ENCODE results near the gene PAK3. TPM values are rescaled to one million over a fixed set of nuclear protein-coding genes. Genes with fewer than 3 reads are reported as not detected.

PAK3 gene
- total RNA-seq = 0.05 TPM in 1 of 2 replicates, not detected in the other

DNA sequence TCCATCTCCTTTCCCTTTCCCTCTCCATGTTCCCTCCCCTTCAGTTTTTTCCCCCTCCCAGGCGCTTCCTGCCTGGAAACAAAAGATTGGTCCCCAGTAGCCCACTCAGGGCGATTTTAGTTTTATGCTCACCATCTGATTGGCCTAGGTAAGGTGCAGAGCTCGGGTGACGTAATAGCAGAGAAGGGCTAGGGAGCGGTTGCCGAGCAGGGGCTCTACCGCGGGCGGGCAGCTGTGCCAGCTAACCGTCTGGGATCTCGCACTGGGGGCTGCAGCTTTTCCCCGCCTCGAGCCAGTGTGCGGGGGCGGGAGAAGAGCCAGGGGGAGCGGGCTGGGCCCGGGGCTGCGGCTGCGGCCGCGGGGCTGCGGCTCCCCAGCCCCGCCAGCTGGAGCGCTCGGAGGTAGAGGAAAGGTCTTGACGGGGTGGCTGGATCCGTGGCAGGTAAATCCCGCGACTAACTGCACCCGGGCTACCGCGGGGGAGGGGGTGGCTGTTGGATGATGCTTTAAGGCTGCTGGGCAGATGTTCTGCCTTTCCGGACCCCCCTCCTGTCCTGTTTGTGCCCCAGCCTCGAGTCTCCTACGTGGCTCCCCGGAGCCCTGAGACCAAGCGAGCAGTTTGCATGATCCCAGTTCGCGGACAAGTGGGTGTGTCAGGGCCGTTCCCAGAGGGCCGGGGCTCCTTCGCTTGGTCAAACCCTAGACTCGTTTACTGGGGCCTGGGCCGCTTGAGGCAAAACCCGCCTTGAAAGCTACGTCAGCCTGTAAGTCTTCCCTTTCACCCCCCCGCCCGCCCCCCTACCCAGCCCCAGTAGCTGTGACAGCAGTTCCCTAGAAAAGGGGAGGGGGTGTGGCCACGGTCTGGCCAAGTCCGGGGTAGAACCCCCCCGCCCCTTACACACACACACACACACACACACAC lies at the start of gene PAK3:
Gene PAK3 (plus strand): TSS at position 218 of the 922 bp plus-strand sequence. CDS start 26,913 bp downstream, outside the sequence.
- Mint-ChIP-seq H3K27me3 (peaks cover 9% of the 10 kb centered on the region), H3K36me3 (ENCODE audit: low read depth) (no peaks in the 10 kb centered on the region), H3K9me3 (no peaks in the 10 kb centered on the region), H3K27ac (no peak within 1 kb of the TSS), H3K4me3 (peak within 1 kb of the TSS; percentile 79), H3K4me1 (peaks cover 18% of the 10 kb centered on the region)
- ATAC-seq (ENCODE audit: low read depth) (peak; percentile 62), DNase-seq (no peak)
- intact Hi-C loops (cut with micrococcal nuclease) = loop anchor here (5.0 kb wide), 1 partner anchor 351 kb away; no protein-coding TSS in a partner anchor
- TF ChIP-seq, protein P1, sequence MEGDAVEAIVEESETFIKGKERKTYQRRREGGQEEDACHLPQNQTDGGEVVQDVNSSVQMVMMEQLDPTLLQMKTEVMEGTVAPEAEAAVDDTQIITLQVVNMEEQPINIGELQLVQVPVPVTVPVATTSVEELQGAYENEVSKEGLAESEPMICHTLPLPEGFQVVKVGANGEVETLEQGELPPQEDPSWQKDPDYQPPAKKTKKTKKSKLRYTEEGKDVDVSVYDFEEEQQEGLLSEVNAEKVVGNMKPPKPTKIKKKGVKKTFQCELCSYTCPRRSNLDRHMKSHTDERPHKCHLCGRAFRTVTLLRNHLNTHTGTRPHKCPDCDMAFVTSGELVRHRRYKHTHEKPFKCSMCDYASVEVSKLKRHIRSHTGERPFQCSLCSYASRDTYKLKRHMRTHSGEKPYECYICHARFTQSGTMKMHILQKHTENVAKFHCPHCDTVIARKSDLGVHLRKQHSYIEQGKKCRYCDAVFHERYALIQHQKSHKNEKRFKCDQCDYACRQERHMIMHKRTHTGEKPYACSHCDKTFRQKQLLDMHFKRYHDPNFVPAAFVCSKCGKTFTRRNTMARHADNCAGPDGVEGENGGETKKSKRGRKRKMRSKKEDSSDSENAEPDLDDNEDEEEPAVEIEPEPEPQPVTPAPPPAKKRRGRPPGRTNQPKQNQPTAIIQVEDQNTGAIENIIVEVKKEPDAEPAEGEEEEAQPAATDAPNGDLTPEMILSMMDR (IDR thresholded peaks at IDR 0.05) = no peak
- ChIA-PET CTCF (no interaction called here), POLR2A (no interaction called here)

DNA sequence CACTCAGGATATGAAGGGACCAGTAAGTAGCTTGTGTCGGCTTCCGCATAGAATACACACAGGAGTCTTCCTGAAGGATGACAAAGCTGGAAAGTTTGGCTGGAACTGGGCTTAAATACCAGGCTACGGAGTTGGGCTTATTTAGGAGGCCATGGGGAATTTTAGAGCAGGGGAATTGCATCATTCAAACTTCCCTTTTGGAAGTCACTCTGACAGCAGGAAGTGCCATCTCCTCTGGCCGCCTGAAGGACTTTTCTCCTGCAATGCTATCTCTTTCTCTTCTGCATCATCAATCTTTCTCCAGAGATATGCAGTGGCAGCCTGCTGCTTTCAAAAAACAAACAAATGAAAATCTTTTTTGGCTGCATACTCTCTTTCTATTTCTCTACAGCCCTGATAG lies 48.4 kb upstream of the PAK3 start:
- intact Hi-C loops (cut with micrococcal nuclease) = no loop called here
- no peak overlapping the region for H3K4me3 Mint-ChIP-seq
- ChIA-PET POLR2A (no interaction called here), CTCF (no interaction called here)
- H3K36me3 Mint-ChIP-seq (ENCODE audit: low read depth) = no peaks in the 10 kb centered on the region
- no peaks in the 10 kb centered on the region for H3K4me1 Mint-ChIP-seq
- ATAC-seq (ENCODE audit: low read depth) = no peak
- H3K27me3 Mint-ChIP-seq = no peaks in the 10 kb centered on the region
- no peak overlapping the region for H3K27ac Mint-ChIP-seq
- TF ChIP-seq, protein P1 (IDR thresholded peaks at IDR 0.05) = no peak
- H3K9me3 Mint-ChIP-seq = no peaks in the 10 kb centered on the region
- no peak for DNase-seq

DNA sequence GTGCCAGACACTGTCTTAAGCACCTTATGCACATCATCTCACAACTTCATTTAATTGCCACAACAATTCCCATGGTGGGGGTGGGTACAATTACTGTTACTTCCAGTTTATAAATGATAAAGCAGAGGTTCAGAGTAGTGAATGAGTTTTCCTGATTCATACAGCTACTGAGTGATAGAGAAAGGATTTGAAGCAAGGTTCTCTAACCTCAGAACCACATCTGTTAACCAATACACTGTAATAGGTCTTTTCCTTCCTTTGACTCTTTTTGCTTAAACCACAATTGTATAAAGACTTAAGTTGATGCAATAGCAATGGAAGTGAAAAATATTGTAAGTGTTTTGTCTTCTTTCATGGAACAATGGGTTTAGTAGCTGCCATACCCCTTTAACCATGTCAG lies 43.5 kb upstream of the PAK3 start:
- H3K4me3 Mint-ChIP-seq = no peak overlapping the region
- ATAC-seq (ENCODE audit: low read depth) (no peak), DNase-seq (no peak)
- TF ChIP-seq, protein P1 (IDR thresholded peaks at IDR 0.05) = no peak
- no peak overlapping the region for H3K27ac Mint-ChIP-seq
- ChIA-PET POLR2A (no interaction called here), CTCF (no interaction called here)
- H3K4me1 Mint-ChIP-seq = no peaks in the 10 kb centered on the region
- H3K27me3 Mint-ChIP-seq = no peaks in the 10 kb centered on the region
- no peaks in the 10 kb centered on the region for H3K9me3 Mint-ChIP-seq
- intact Hi-C loops (cut with micrococcal nuclease) = no loop called here
- no peaks in the 10 kb centered on the region for H3K36me3 Mint-ChIP-seq (ENCODE audit: low read depth)

DNA sequence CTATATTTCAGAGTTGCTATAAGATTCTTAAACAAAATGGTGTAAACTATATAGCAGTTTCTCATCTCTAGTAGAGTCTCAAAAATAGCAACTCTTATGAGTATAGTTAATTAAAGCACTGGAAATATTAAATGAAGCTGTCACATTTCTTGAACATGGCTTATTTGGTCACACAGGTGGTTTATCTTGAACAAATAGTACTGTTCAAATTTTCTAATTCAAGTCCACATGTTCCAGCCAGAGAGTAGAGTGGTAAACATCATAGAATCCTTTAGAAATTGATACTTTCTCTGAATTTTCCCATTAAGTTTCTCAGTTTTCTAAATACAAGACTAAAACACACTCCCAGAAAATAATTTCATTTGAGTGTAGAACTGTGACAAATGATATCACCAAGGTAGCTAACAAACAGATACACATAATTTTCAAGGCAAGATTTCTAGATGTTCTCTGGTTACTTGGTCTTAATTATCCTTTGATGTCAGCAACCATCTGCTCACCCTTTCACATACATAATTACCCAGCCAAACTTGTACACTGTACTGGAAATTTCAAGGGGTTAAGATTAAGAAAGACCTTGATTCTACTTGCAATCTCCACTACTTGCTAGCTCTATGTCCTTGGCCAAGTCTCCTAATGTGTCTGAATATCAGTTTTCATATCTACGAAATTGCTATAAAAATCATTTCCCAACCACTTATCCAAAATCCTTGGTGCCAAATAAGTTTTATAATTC lies 24.3 kb upstream of the PAK3 start:
- no peak for ATAC-seq (ENCODE audit: low read depth)
- Mint-ChIP-seq H3K27me3 (no peaks in the 10 kb centered on the region), H3K4me3 (no peak overlapping the region), H3K9me3 (no peaks in the 10 kb centered on the region), H3K4me1 (no peaks in the 10 kb centered on the region), H3K27ac (no peak overlapping the region), H3K36me3 (ENCODE audit: low read depth) (no peaks in the 10 kb centered on the region)
- TF ChIP-seq, protein P1 (IDR thresholded peaks at IDR 0.05) = no peak
- ChIA-PET CTCF (no interaction called here), POLR2A (no interaction called here)
- DNase-seq = no peak
- intact Hi-C loops (cut with micrococcal nuclease) = no loop called here

DNA sequence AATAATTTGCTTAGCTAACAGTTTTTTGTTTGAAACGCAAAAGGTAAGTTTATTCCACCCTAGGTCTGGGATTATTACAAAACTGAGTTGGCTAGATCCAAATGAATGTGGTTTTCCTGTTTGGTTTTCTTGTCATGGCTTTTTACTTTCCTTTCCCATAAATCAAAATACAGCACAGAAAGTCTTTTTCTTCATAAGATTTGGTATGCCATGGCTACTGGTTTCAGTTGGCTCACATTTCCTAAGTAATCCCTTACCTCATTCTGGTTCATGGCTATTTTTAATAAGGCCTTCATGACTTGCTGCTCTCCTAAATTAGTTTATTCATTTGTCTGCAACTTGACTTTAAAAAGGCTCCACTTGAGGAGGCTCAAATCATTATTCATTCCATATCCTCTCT lies 12.9 kb upstream of the PAK3 start:
- ATAC-seq (ENCODE audit: low read depth) (no peak), DNase-seq (no peak)
- no peaks in the 10 kb centered on the region for H3K9me3 Mint-ChIP-seq
- TF ChIP-seq, protein P1 (IDR thresholded peaks at IDR 0.05) = no peak
- no peaks in the 10 kb centered on the region for H3K36me3 Mint-ChIP-seq (ENCODE audit: low read depth)
- POLR2A ChIA-PET = no interaction called here
- no peak overlapping the region for H3K4me3 Mint-ChIP-seq
- intact Hi-C loops (cut with micrococcal nuclease) = no loop called here
- no peak overlapping the region for H3K27ac Mint-ChIP-seq
- no peaks in the 10 kb centered on the region for H3K27me3 Mint-ChIP-seq
- H3K4me1 Mint-ChIP-seq = no peaks in the 10 kb centered on the region
- CTCF ChIA-PET = no interaction called here
